H1 (cell line): ENCODE data around the gene VGLL4. TPM values are rescaled to one million over a fixed set of nuclear protein-coding genes. Genes with fewer than 3 reads are reported as not detected.

Experiments
- CEBPB ChIP-seq: IDR thresholded peaks from 2 replicates; pipeline ENCODE4 v1.6.1; 2012; ENCODE audit warnings: low read depth, low read length
- RFX5 ChIP-seq: IDR thresholded peaks from 2 replicates; pipeline ENCODE4 v1.6.1; 2011; ENCODE audit warnings: low read depth, low read length, improper control_type of control experiment, borderline replicate concordance
- polyA plus RNA-seq, 7 experiments: library from polyadenylated mRNA; depleted of rRNA in 3 of 7; stranded (reverse) in 5 of 7; unstranded in 2 of 7; fragments of >200 nt in 5 of 7; fragments of 200-250 nt in 2 of 7; gene quantifications; 1 replicate in 5 of 7; 2 replicates in 1 of 7; 4 replicates in 1 of 7; pipeline versions ENCODE4 v1.2.1 to v1.2.3, GENCODE V29; 2011 to 2013; ENCODE audit warnings: missing spikeins in 2 of 7, mixed read lengths in 2 of 7
- total RNA-seq: library from RNA; stranded (reverse); fragmentation: NEBNext Ultra II Directional; extraction: Animal tissue kit (Norgen Biotek cat#: 25700); gene quantifications from 2 replicates; pipeline ENCODE4 v1.2.1, GENCODE V29; 2021
- TF ChIP-seq, protein P1 (sequence below): IDR thresholded peaks from 2 replicates; pipeline ENCODE4 v1.6.1; 2011; ENCODE audit warnings: low read length, improper control_type of control experiment

The VGLL4 gene
- total and polyA plus RNA-seq, 2 of the 8 experiments (the other 6 are each of a cell fraction or from before 2014, with no cell fraction given) = 45.1 to 50.0 TPM

DNA sequence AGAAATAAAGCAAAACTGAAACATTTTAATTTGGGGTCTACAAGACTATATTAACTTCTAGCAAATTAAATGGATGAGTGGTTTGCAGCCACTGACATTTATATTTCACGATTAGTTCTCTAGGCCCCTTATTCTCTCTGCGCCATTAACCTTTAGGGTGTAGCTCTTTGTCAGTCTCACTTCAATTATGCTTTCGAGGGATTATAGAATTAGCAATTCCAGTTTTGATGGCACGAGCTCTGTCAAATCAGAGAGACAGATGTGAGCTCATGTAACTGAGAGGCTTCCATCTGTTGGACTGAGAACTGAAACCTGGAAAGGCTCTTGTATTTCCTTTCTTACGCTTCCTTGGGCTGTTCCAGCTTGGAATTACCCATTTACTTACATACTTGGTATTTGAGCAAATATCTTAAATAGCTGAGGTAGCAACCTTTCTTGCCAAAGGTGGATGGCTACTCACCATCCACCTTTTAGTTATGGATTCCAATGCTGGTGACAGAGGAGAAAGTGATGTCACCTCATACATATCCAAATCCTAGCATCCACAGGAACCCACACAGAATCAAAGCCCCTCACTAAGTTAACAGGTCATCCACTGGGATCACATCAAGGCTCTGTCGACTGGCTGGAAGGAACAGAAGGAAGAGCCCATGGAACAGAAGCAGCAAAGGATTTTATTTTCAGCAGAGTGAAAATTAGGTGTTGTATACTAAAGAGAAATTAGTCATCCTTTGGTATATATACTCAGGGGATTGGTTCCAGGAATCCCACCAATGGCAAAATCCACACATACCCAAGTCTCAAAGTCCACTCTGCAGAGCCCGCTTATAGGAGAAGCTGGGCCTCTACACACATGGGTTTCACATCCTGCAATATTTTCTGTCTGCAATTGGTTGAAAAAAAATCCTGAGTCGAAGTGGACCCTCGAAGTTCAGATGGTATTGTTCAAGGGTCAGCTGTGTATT lies 20.8 kb downstream of the VGLL4 start (continued):
- TF ChIP-seq, protein P1, sequence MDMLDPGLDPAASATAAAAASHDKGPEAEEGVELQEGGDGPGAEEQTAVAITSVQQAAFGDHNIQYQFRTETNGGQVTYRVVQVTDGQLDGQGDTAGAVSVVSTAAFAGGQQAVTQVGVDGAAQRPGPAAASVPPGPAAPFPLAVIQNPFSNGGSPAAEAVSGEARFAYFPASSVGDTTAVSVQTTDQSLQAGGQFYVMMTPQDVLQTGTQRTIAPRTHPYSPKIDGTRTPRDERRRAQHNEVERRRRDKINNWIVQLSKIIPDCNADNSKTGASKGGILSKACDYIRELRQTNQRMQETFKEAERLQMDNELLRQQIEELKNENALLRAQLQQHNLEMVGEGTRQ = no peak
- TF ChIP-seq CEBPB (no peak), RFX5 (no peak)
